GM12801 (cell line): ENCODE results near the gene ZNF236.

Source experiments
- CTCF ChIP-seq: IDR thresholded peaks from one replicate; pipeline ENCODE4 v1.5.1; 2011; ENCODE audit warnings: control low read depth; ENCODE audit not compliant: insufficient read length; ENCODE audit errors: extremely low read depth

ZNF236 gene

GRCh38 chr18:76963936-76964335 is 141.6 kb downstream of the ZNF236 start:
- no peak for TF ChIP-seq CTCF

GRCh38 chr18:76967721-76968472 is 145.5 kb downstream of the ZNF236 start:
- no peak for TF ChIP-seq CTCF

GRCh38 chr18:76970770-76971559 is 148.6 kb downstream of the ZNF236 start:
- TF ChIP-seq CTCF, result no peak

- TF ChIP-seq CTCF, result no peak
Measured at GRCh38 chr18:76972241-76972640, 149.9 kb downstream of the ZNF236 start.

GRCh38 chr18:76972846-76973519 is 150.6 kb downstream of the ZNF236 start:
- TF ChIP-seq CTCF, result no peak

GRCh38 chr18:76973520-76974266 is 151.3 kb downstream of the ZNF236 start:
- TF ChIP-seq CTCF, result no peak

- TF ChIP-seq CTCF, result no peak
Measured at GRCh38 chr18:76974386-76974785, 152.0 kb downstream of the ZNF236 start.
